HepG2 (cell line): ENCODE data around the gene CLEC4M. TPM values are rescaled to one million over a fixed set of nuclear protein-coding genes. Genes with fewer than 3 reads are reported as not detected.

ENCODE experiments used
- ATAC-seq: fragments of 200-7000 bp; cut with Tn5 transposase; 3 replicates; pipeline ENCODE4 v1.9.1; 2020; ENCODE audit warnings: mild to moderate bottlenecking, moderate library complexity
- BruUV-seq: library from RNA; stranded (reverse); fragments of 400-500 nt; replicated peaks from 2 replicates; lab custom pipeline; 2021; lab: Mats Ljungman, UMichigan
- CTCF ChIA-PET: fragments of 300-600 bp; formaldehyde crosslinking; extraction: SDS; loops from one replicate; lab custom pipeline; 2021; ENCODE audit warnings: low total read pairs, inconsistent platforms, low intra/inter-chr PET ratio; lab: Yijun Ruan, JAX
- POLR2A ChIA-PET: fragments of 350-600 bp; sonication (Branson Sonifier 250); formaldehyde crosslinking; loops from one replicate; lab custom pipeline; 2020; ENCODE audit warnings: antibody characterized with exemption, inconsistent platforms; lab: Yijun Ruan, JAX
- DNase-seq: peaks from one replicate; pipeline ENCODE4 v3.0.0-alpha.2; 2015; ENCODE audit warnings: low spot score
- FAIRE-seq: peaks from 3 replicates; lab custom pipeline; 2011; peaks lifted over from hg19 to GRCh38; lab: Jason Lieb, UNC
- H2AFZ ChIP-seq: one replicate; pipeline ENCODE4 v1.6.1; 2011; ENCODE audit warnings: low read length, inconsistent platforms
- H3K27ac ChIP-seq: fragments of 300-600 bp; 3 replicates; pipeline ENCODE4 v1.8.0; 2011; ENCODE audit warnings: mixed run types, mild to moderate bottlenecking, mixed read lengths, low read length, inconsistent platforms; ENCODE audit not compliant: insufficient read depth; ENCODE audit errors: extremely low read length
- H3K27me3 ChIP-seq, 2 experiments: fragments of 200-600 bp in 1 of 2; 2 replicates in 1 of 2; 3 replicates in 1 of 2; pipeline versions ENCODE4 v1.6.0 to v1.8.0; 2011; ENCODE audit warnings: low read length in 2 of 2, mild to moderate bottlenecking in 2 of 2, moderate library complexity in 2 of 2, inconsistent platforms in 1 of 2; ENCODE audit not compliant: insufficient read depth in 2 of 2, control insufficient read depth in 1 of 2
- H3K36me3 ChIP-seq, 2 experiments: fragments of 200-600 bp in 1 of 2; replicated peaks in 1 of 2; 2 replicates in 1 of 2; 3 replicates in 1 of 2; pipeline versions ENCODE4 v1.5.1 to v1.8.0; 2011; ENCODE audit warnings: low read length in 2 of 2, inconsistent platforms in 1 of 2; ENCODE audit not compliant: insufficient read depth in 2 of 2, control insufficient read depth in 1 of 2
- H3K4me1 ChIP-seq: 2 replicates; pipeline ENCODE4 v1.5.1; 2012; ENCODE audit warnings: low read length, inconsistent platforms; ENCODE audit not compliant: insufficient read depth
- H3K4me2 ChIP-seq: 2 replicates; pipeline ENCODE4 v1.6.0; 2011; ENCODE audit warnings: low read depth, low read length, inconsistent platforms
- H3K4me3 ChIP-seq, 3 experiments: fragments of 200-600 bp in 1 of 3; sonication (generic), shearing (Covaris generic) in 1 of 3; replicated peaks in 1 of 3; 2 replicates each; pipeline ENCODE4 v1.5.1; 2011 to 2016; ENCODE audit warnings: low read length in 3 of 3, inconsistent platforms in 2 of 3, low read depth in 2 of 3, mild to moderate bottlenecking in 2 of 3, control low read depth in 1 of 3, mixed read lengths in 1 of 3; ENCODE audit not compliant: insufficient read depth in 1 of 3
- H3K79me2 ChIP-seq: one replicate; pipeline ENCODE4 v1.6.1; 2011; ENCODE audit warnings: low read length, inconsistent platforms; ENCODE audit not compliant: insufficient read depth
- H3K9ac ChIP-seq: 2 replicates; pipeline ENCODE4 v1.6.0; 2011; ENCODE audit warnings: mild to moderate bottlenecking, low read depth, low read length, inconsistent platforms; ENCODE audit not compliant: insufficient read depth
- H3K9me3 ChIP-seq: 2 replicates; pipeline ENCODE4 v1.5.1; 2012; ENCODE audit warnings: mild to moderate bottlenecking, low read length
- H4K20me1 ChIP-seq: 2 replicates; pipeline ENCODE4 v1.6.0; 2011; ENCODE audit warnings: inconsistent platforms, mild to moderate bottlenecking, low read length, moderate library complexity; ENCODE audit not compliant: insufficient read depth
- MAFG ChIP-seq: sonication (generic); formaldehyde crosslinking; IDR thresholded peaks from 2 replicates; pipeline ENCODE4 v1.5.1; 2020; ENCODE audit warnings: mild to moderate bottlenecking, missing genetic modification reagents
- MTF1 ChIP-seq: sonication (generic); formaldehyde crosslinking; IDR thresholded peaks from 2 replicates; pipeline ENCODE4 v1.5.0; 2020; ENCODE audit warnings: missing genetic modification reagents
- SMC3 ChIP-seq: IDR thresholded peaks from 2 replicates; pipeline ENCODE4 v1.6.1; 2011; ENCODE audit warnings: low read length, improper control_type of control experiment
- ZNF264 ChIP-seq: sonication (generic); formaldehyde crosslinking; IDR thresholded peaks from 2 replicates; pipeline ENCODE4 v1.4.0; 2020; ENCODE audit warnings: missing genetic modification reagents
- ZNF564 ChIP-seq: sonication (generic); formaldehyde crosslinking; IDR thresholded peaks from 2 replicates; pipeline ENCODE4 v1.8.1; 2023; ENCODE audit warnings: mild to moderate bottlenecking, missing genetic modification reagents
- ZNF737 ChIP-seq: sonication (generic); formaldehyde crosslinking; IDR thresholded peaks from 2 replicates; pipeline ENCODE4 v1.5.0; 2020; ENCODE audit warnings: missing genetic modification reagents, mild to moderate bottlenecking, borderline replicate concordance
- WGBS: methylation state at CpG from one replicate; pipeline ENCODE4 v1.1.6; 2017; ENCODE audit warnings: low lambda C conversion rate; 5-methylcytosine and 5-hydroxymethylcytosine counted together
- in situ Hi-C: cut with HindIII; loops from 2 replicates; pipeline ENCODE4 v1.10.0; 2017; ENCODE audit warnings: low pct_unique_long_range_greater_than_20kb; ENCODE audit not compliant: extremely low pct_ligation_motif_present
- intact Hi-C: fragments of 100-400 bp; cut with micrococcal nuclease; formaldehyde crosslinking; loops from one replicate; pipeline ENCODE4 v1.10.0; 2022; ENCODE audit not compliant: unreplicated experiment
- polyA plus RNA-seq, 8 experiments: library from polyadenylated mRNA; depleted of rRNA in 3 of 8; stranded (reverse) in 7 of 8; unstranded in 1 of 8; fragments of >200 nt; fragmentation: Illumina TruSeq in 4 of 8; extraction: Trizol in 4 of 8; gene quantifications; 2 replicates each; pipeline versions ENCODE4 v1.2.1 to v1.2.3, GENCODE V29; 2011 to 2016; ENCODE audit warnings: low read depth in 4 of 8, missing spikeins in 1 of 8, mixed read lengths in 1 of 8; ENCODE audit not compliant: insufficient read depth in 1 of 8
- total RNA-seq, 5 experiments: library from RNA; depleted of rRNA; stranded (reverse); fragments of >200 nt; fragmentation: Illumina TruSeq; extraction: Trizol; gene quantifications; 2 replicates each; pipeline ENCODE4 v1.2.3, GENCODE V29; 2016; ENCODE audit warnings: low read depth in 1 of 5
- TF ChIP-seq, protein P1 (sequence below): IDR thresholded peaks from 2 replicates; pipeline ENCODE4 v1.6.1; 2016; ENCODE audit warnings: low read depth
- TF ChIP-seq, protein P2 (sequence below): sonication (generic); formaldehyde crosslinking; IDR thresholded peaks from 2 replicates; pipeline ENCODE4 v1.8.1; 2022; ENCODE audit warnings: mild to moderate bottlenecking, missing genetic modification reagents
- TF ChIP-seq, protein P3 (sequence below): sonication (generic); formaldehyde crosslinking; IDR thresholded peaks from 2 replicates; pipeline ENCODE4 v1.5.0; 2020; ENCODE audit warnings: mild to moderate bottlenecking, missing genetic modification reagents, borderline replicate concordance

CLEC4M gene
- total and polyA plus RNA-seq, 2 of the 13 experiments (the other 11 are each of a cell fraction or from before 2014, with no cell fraction given): not detected

DNA sequence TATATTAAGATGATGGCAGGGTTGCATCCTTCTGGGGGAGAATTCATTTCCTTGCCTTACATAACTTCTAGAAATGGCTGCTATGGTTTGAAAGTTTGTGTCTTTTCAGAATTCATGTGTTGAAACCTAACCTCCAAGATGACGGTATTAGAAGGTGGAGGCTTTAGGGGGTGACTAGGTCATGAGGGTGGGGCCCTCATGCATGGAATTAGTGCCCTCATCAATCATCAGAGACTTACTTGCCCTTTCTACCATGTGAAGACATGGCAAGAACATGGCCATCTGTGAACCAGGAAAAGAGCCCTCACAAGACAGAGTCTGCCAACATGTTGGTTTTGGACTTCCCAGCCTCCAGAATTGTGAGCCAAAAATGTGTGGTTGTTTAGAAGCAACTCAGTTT, 46.3 kb upstream of the CLEC4M start:
- no TSS peak for BruUV-seq
- POLR2A ChIA-PET: no interaction called here
- H2AFZ ChIP-seq: no peak overlapping the region
- H3K4me2 ChIP-seq: no peak overlapping the region
- WGBS: 0% methylated on average over 1 of the region's 1 CpG
- no peaks in the 10 kb centered on the region for H3K79me2 ChIP-seq
- in situ Hi-C loops: no loop called here
- H3K27ac ChIP-seq: no peak overlapping the region
- FAIRE-seq (no peak), ATAC-seq (no peak), DNase-seq (no peak)
- no peaks in the 10 kb centered on the region; a peak in 1 of 5 replicates for H3K27me3 ChIP-seq
- H4K20me1 ChIP-seq: no peaks in the 10 kb centered on the region
- no peaks in the 10 kb centered on the region for H3K9me3 ChIP-seq
- H3K4me3 ChIP-seq: no peak overlapping the region
- CTCF ChIA-PET: no interaction called here
- no peaks in the 10 kb centered on the region for H3K36me3 ChIP-seq
- intact Hi-C loops: no loop called here
- no peak for TF ChIP-seq ZNF737 (CRISPR knock-in tag)
- TF ChIP-seq, protein P1, sequence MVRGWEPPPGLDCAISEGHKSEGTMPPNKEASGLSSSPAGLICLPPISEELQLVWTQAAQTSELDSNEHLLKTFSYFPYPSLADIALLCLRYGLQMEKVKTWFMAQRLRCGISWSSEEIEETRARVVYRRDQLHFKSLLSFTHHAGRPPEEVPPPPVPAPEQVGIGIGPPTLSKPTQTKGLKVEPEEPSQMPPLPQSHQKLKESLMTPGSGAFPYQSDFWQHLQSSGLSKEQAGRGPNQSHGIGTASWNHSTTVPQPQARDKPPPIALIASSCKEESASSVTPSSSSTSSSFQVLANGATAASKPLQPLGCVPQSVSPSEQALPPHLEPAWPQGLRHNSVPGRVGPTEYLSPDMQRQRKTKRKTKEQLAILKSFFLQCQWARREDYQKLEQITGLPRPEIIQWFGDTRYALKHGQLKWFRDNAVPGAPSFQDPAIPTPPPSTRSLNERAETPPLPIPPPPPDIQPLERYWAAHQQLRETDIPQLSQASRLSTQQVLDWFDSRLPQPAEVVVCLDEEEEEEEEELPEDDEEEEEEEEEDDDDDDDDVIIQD: no peak
- TF ChIP-seq ZNF264: peak; percentile 94
- TF ChIP-seq, all 625 proteins: peak for 1
- Histone ChIP-seq H3K9ac (no peak overlapping the region), H3K4me1 (no peaks in the 10 kb centered on the region)

DNA sequence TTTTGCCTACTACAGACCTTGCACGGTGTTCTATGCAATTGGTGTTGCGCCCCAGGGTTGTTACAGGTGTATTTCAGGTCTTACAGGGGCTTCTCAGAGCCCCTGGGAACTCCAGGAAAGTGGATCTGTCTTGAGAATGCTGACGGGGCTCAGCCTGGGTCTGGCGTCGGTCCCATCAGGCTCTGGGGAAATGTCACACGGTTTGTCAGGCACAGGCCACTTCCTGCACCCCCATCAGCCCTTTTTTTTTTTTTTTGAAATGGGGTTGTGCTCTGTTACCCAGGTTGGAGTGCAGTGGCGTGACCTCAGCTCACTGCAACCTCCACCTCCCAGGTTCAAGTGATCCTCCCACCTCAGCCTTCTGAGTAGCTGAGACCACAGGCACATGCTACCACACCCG, 44.4 kb upstream of the CLEC4M start:
- no peak for DNase-seq
- Histone ChIP-seq H3K4me3 (no peak overlapping the region), H3K27ac (no peak overlapping the region), H2AFZ (no peak overlapping the region), H3K4me2 (no peak overlapping the region), H3K36me3 (no peaks in the 10 kb centered on the region), H3K9me3 (no peaks in the 10 kb centered on the region), H3K79me2 (no peaks in the 10 kb centered on the region), H3K4me1 (no peaks in the 10 kb centered on the region), H3K9ac (no peak overlapping the region), H3K27me3 (peaks cover 0 to 2% of the 10 kb centered on the region in 2 experiments; a peak in 1 of 5 replicates), H4K20me1 (no peaks in the 10 kb centered on the region)
- ChIA-PET CTCF (no interaction called here), POLR2A (no interaction called here)
- no peak for ATAC-seq
- in situ Hi-C loops: no loop called here
- BruUV-seq: no TSS peak
- WGBS: 0% methylated on average over 7 of the region's 8 CpGs
- intact Hi-C loops: no loop called here
- FAIRE-seq: no peak
- TF ChIP-seq MAFG (CRISPR knock-in tag) (no peak), ZNF564 (no peak), SMC3 (no peak), MTF1 (CRISPR knock-in tag) (no peak)
- TF ChIP-seq, protein P2, sequence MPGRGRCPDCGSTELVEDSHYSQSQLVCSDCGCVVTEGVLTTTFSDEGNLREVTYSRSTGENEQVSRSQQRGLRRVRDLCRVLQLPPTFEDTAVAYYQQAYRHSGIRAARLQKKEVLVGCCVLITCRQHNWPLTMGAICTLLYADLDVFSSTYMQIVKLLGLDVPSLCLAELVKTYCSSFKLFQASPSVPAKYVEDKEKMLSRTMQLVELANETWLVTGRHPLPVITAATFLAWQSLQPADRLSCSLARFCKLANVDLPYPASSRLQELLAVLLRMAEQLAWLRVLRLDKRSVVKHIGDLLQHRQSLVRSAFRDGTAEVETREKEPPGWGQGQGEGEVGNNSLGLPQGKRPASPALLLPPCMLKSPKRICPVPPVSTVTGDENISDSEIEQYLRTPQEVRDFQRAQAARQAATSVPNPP (CRISPR knock-in tag): no peak
- TF ChIP-seq, protein P3, sequence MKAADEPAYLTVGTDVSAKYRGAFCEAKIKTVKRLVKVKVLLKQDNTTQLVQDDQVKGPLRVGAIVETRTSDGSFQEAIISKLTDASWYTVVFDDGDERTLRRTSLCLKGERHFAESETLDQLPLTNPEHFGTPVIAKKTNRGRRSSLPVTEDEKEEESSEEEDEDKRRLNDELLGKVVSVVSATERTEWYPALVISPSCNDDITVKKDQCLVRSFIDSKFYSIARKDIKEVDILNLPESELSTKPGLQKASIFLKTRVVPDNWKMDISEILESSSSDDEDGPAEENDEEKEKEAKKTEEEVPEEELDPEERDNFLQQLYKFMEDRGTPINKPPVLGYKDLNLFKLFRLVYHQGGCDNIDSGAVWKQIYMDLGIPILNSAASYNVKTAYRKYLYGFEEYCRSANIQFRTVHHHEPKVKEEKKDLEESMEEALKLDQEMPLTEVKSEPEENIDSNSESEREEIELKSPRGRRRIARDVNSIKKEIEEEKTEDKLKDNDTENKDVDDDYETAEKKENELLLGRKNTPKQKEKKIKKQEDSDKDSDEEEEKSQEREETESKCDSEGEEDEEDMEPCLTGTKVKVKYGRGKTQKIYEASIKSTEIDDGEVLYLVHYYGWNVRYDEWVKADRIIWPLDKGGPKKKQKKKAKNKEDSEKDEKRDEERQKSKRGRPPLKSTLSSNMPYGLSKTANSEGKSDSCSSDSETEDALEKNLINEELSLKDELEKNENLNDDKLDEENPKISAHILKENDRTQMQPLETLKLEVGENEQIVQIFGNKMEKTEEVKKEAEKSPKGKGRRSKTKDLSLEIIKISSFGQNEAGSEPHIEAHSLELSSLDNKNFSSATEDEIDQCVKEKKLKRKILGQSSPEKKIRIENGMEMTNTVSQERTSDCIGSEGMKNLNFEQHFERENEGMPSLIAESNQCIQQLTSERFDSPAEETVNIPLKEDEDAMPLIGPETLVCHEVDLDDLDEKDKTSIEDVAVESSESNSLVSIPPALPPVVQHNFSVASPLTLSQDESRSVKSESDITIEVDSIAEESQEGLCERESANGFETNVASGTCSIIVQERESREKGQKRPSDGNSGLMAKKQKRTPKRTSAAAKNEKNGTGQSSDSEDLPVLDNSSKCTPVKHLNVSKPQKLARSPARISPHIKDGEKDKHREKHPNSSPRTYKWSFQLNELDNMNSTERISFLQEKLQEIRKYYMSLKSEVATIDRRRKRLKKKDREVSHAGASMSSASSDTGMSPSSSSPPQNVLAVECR: no peak
